ENCODE data around the gene ZC3H6. TPM values are rescaled to one million over a fixed set of nuclear protein-coding genes. Genes with fewer than 3 reads are reported as not detected.
"Not testable (repeated sequence)": the region's sequence is repeated elsewhere in the genome, so short reads cannot be mapped to it uniquely, and the experiment has no call there.

Gene ZC3H6
- total and polyA plus RNA-seq, 2 experiments from 2014 or later: 2.1 to 2.5 TPM

DNA sequence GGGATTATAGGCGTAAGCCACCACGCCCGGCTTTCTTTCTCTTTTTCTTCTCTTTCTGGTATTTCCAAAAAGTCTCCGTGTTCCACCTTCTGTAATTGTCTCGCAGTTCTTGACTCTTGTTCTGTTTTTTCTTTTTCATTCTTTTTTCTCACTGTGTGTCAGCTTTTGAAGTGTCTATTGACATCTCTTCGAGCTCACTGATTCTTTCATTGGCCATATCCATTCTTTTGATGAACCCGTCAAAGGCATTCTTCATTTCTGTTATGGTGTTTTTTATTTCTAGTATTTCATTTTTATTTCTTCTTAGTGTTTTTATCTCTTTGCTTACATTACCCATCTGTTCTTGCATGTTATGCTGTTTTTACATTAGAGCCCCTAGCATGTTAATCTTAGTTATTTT lies 84.7 kb downstream of the ZC3H6 start:
- H3K9ac ChIP-seq; H3K27me3 ChIP-seq (replicated peaks; ENCODE audit: insufficient read depth); H3K79me2 ChIP-seq (ENCODE audit: insufficient read depth); H3K4me3 ChIP-seq; H3K27ac ChIP-seq; H3K4me2 ChIP-seq (ENCODE audit: unreplicated experiment); H3F3A ChIP-seq (ENCODE audit: insufficient read depth); in situ Hi-C loops (cut with MboI); H4K20me1 ChIP-seq (ENCODE audit: insufficient read depth); H3K36me3 ChIP-seq (ENCODE audit: low read depth); H3K9me2 ChIP-seq (ENCODE audit: insufficient read depth); H2AFZ ChIP-seq; DNase-seq; H3K9me3 ChIP-seq (ENCODE audit: low read depth); H3K4me1 ChIP-seq (ENCODE audit: insufficient read depth): not testable (repeated sequence)
- 98% methylated on average over 6 to 7 of the region's 7 CpGs for WGBS, 2 experiments (ENCODE audit: low coverage in 1 of 2, low lambda C conversion rate in 2 of 2, missing lambda C conversion rate in 2 of 2)

Small RNAs within 50 kb of the gene (small RNA-seq; reads per million reads assigned to genes)
- gene AC115115.1 (ENCODE audit: low read depth, low replicate concordance): not detected

Other genes with a start within 250 kb of the ZC3H6 start
- gene TMEM87B, start 220.3 kb upstream of the ZC3H6 start, total RNA-seq (2014; rRNA removed; shearing (Covaris generic)): 42.4 and 46.9 TPM in 2 replicates
- gene TMEM87B, start 220.3 kb upstream of the ZC3H6 start, polyA plus RNA-seq (2016; fragmentation: Nextera tagmentation; extraction: Ambion mirVana): 27.8 and 32.1 TPM in 2 replicates
- gene FBLN7, start 137.2 kb upstream of the ZC3H6 start, total RNA-seq (2014; rRNA removed; shearing (Covaris generic)): 0.11 and 0.13 TPM in 2 replicates
- 1.6 and 1.8 TPM in 2 replicates for gene FBLN7, start 137.2 kb upstream of the ZC3H6 start, polyA plus RNA-seq (2016; fragmentation: Nextera tagmentation; extraction: Ambion mirVana)
- gene ZC3H8, start 20.6 kb upstream of the ZC3H6 start, total RNA-seq (2014; rRNA removed; shearing (Covaris generic)): 0.51 and 2.7 TPM in 2 replicates
- gene ZC3H8, start 20.6 kb upstream of the ZC3H6 start, polyA plus RNA-seq (2016; fragmentation: Nextera tagmentation; extraction: Ambion mirVana): 7.0 and 9.5 TPM in 2 replicates
- gene RGPD8, start 158.0 kb downstream of the ZC3H6 start, total RNA-seq (2014; rRNA removed; shearing (Covaris generic)): 11.6 and 16.8 TPM in 2 replicates
- gene RGPD8, start 158.0 kb downstream of the ZC3H6 start, polyA plus RNA-seq (2016; fragmentation: Nextera tagmentation; extraction: Ambion mirVana): 2.1 and 2.3 TPM in 2 replicates
- gene TTL, start 206.6 kb downstream of the ZC3H6 start, total RNA-seq (2014; rRNA removed; shearing (Covaris generic)): 68.4 and 69.7 TPM in 2 replicates
- gene TTL, start 206.6 kb downstream of the ZC3H6 start, polyA plus RNA-seq (2016; fragmentation: Nextera tagmentation; extraction: Ambion mirVana): 11.1 and 11.5 TPM in 2 replicates

Measured in GM23248 (cell line).